DND-41 (cell line): Measurements from ENCODE around the gene SPAG7.

Experiments used
- ATAC-seq: fragments of 200-7000 bp; cut with Tn5 transposase; 3 replicates; pipeline ENCODE4 v1.9.1; 2021; ENCODE audit warnings: low read depth; ENCODE audit not compliant: insufficient read depth
- DNase-seq: peaks from one replicate; pipeline ENCODE4 v3.0.0-alpha.2; 2020
- H2AFZ ChIP-seq: 2 replicates; pipeline ENCODE4 v1.6.0; 2012; ENCODE audit warnings: low read depth, low read length
- H3K27ac ChIP-seq: 2 replicates; pipeline ENCODE4 v1.5.1; 2012; ENCODE audit warnings: low read length, inconsistent platforms
- H3K27me3 ChIP-seq: fragments of 200-600 bp; sonication (generic); 2 replicates; pipeline ENCODE4 v1.6.0; 2012; ENCODE audit warnings: low read length, mild to moderate bottlenecking, inconsistent platforms; ENCODE audit not compliant: insufficient read depth, poor library complexity
- H3K36me3 ChIP-seq: 2 replicates; pipeline ENCODE4 v1.5.1; 2012; ENCODE audit warnings: low read length, inconsistent platforms; ENCODE audit not compliant: insufficient read depth
- H3K4me1 ChIP-seq: 2 replicates; pipeline ENCODE4 v1.5.1; 2012; ENCODE audit warnings: mild to moderate bottlenecking, low read length; ENCODE audit not compliant: insufficient read depth
- H3K4me2 ChIP-seq: 2 replicates; pipeline ENCODE4 v1.6.0; 2012; ENCODE audit warnings: mild to moderate bottlenecking, moderate library complexity, low read length, inconsistent platforms; ENCODE audit not compliant: insufficient read depth
- H3K4me3 ChIP-seq, 2 experiments: fragments of 200-600 bp in 1 of 2; shearing (Covaris generic) in 1 of 2; 2 replicates each; pipeline ENCODE4 v1.5.1; 2012 to 2016; ENCODE audit warnings: inconsistent platforms in 2 of 2, low read length in 2 of 2, mild to moderate bottlenecking in 2 of 2, low read depth in 1 of 2, moderate library complexity in 1 of 2
- H3K79me2 ChIP-seq: 2 replicates; pipeline ENCODE4 v1.6.0; 2012; ENCODE audit warnings: low read length, inconsistent platforms; ENCODE audit not compliant: insufficient read depth
- H3K9ac ChIP-seq: 2 replicates; pipeline ENCODE4 v1.6.0; 2012; ENCODE audit warnings: low read depth, mild to moderate bottlenecking, inconsistent platforms, low read length, moderate library complexity
- H3K9me3 ChIP-seq: 2 replicates; pipeline ENCODE4 v1.5.1; 2012; ENCODE audit warnings: low read length, moderate library complexity, mild to moderate bottlenecking, inconsistent platforms; ENCODE audit not compliant: insufficient read depth, severe bottlenecking
- H4K20me1 ChIP-seq: 2 replicates; pipeline ENCODE4 v1.6.0; 2012; ENCODE audit warnings: low read length; ENCODE audit not compliant: insufficient read depth
- EZH2 ChIP-seq: IDR thresholded peaks from 3 replicates; pipeline ENCODE4 v1.6.1; 2012; ENCODE audit warnings: borderline replicate concordance, low read depth, mild to moderate bottlenecking, moderate library complexity, low read length, inconsistent platforms; ENCODE audit not compliant: severe bottlenecking
- TF ChIP-seq, protein P1 (sequence below): IDR thresholded peaks from 2 replicates; pipeline ENCODE4 v1.5.1; 2012; ENCODE audit warnings: borderline replicate concordance, low read length, moderate library complexity, mild to moderate bottlenecking; ENCODE audit not compliant: poor library complexity, severe bottlenecking; ENCODE audit errors: extremely low read depth

SPAG7 gene

GRCh38 chr17:4967539-4968485 lies at the start of gene SPAG7:
Gene SPAG7 (minus strand): TSS chr17:4967817. CDS start chr17:4967804, 13 bp downstream.
- Histone ChIP-seq H3K79me2 (peaks cover 39% of the 10 kb centered on the region), H3K27ac (peak within 1 kb of the TSS; percentile 92), H3K4me3 (peak within 1 kb of the TSS; percentile 48 to 87), H3K27me3 (no peaks in the 10 kb centered on the region), H3K9ac (peak within 1 kb of the TSS; percentile 87), H4K20me1 (peaks cover 4% of the 10 kb centered on the region), H3K9me3 (no peaks in the 10 kb centered on the region), H3K36me3 (peaks cover 40% of the 10 kb centered on the region), H2AFZ (peak within 1 kb of the TSS; percentile 83), H3K4me2 (peak within 1 kb of the TSS; percentile 99), H3K4me1 (peaks cover 32% of the 10 kb centered on the region)
- DNase-seq (peak; percentile 95), ATAC-seq (peak; percentile 59)
- TF ChIP-seq, protein P1, sequence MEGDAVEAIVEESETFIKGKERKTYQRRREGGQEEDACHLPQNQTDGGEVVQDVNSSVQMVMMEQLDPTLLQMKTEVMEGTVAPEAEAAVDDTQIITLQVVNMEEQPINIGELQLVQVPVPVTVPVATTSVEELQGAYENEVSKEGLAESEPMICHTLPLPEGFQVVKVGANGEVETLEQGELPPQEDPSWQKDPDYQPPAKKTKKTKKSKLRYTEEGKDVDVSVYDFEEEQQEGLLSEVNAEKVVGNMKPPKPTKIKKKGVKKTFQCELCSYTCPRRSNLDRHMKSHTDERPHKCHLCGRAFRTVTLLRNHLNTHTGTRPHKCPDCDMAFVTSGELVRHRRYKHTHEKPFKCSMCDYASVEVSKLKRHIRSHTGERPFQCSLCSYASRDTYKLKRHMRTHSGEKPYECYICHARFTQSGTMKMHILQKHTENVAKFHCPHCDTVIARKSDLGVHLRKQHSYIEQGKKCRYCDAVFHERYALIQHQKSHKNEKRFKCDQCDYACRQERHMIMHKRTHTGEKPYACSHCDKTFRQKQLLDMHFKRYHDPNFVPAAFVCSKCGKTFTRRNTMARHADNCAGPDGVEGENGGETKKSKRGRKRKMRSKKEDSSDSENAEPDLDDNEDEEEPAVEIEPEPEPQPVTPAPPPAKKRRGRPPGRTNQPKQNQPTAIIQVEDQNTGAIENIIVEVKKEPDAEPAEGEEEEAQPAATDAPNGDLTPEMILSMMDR: peak; percentile 3
- no peak for TF ChIP-seq EZH2

DNA sequence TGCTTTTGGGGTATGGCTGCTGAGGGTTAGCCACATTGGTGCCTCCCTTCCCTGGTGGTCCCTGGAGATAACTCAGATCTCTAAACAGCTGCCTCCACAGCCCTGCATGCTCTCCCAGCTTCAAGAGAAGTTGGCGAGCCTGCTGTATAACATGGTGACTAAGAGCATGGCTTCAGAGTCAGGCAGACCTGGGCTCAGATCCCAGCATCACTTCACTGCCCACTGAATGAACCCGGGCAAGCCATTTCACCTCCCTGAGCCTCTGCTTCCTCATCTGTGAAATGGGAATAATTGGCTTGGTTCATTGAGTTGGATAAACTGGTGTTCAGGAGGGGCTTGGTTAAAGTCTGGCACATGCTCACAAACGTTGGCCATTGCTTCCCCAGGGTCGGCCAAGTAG lies 46.7 kb upstream of the SPAG7 start:
- Histone ChIP-seq H3K79me2 (no peaks in the 10 kb centered on the region), H4K20me1 (no peaks in the 10 kb centered on the region), H3K27me3 (no peaks in the 10 kb centered on the region), H3K36me3 (peaks cover 25% of the 10 kb centered on the region), H3K27ac (no peak overlapping the region), H3K4me3 (no peak overlapping the region), H3K4me1 (no peaks in the 10 kb centered on the region), H3K4me2 (no peak overlapping the region), H2AFZ (no peak overlapping the region), H3K9ac (no peak overlapping the region), H3K9me3 (no peaks in the 10 kb centered on the region)
- DNase-seq: no peak
- TF ChIP-seq, protein P1: no peak
- TF ChIP-seq EZH2: no peak
- no peak for ATAC-seq

- ATAC-seq: no peak
- Histone ChIP-seq H3K27ac (no peak overlapping the region), H3K4me1 (no peaks in the 10 kb centered on the region), H3K4me2 (no peak overlapping the region), H3K27me3 (no peaks in the 10 kb centered on the region), H3K9me3 (no peaks in the 10 kb centered on the region), H3K36me3 (peaks cover 41% of the 10 kb centered on the region), H3K4me3 (no peak overlapping the region), H3K79me2 (no peaks in the 10 kb centered on the region), H3K9ac (no peak overlapping the region), H2AFZ (no peak overlapping the region), H4K20me1 (no peaks in the 10 kb centered on the region)
- TF ChIP-seq, protein P1: no peak
- no peak for TF ChIP-seq EZH2
- no peak for DNase-seq
Observed at GRCh38 chr17:5011928-5012327, 44.3 kb upstream of the SPAG7 start.
